WERI-Rb-1 (cell line): ENCODE results near the gene SMIM36.
"Not testable (repeated sequence)": the region's sequence is repeated elsewhere in the genome, so short reads cannot be mapped to it uniquely, and the experiment has no call there.

ENCODE experiments used
- DNase-seq: peaks from one replicate; pipeline ENCODE4 v3.0.0-alpha.2; 2020
- H3K27ac ChIP-seq: fragments of 250-450 bp; sonication (Bioruptor Pico); 2 replicates; pipeline ENCODE4 v1.5.1; 2020; ENCODE audit warnings: mild to moderate bottlenecking, moderate library complexity
- H3K27me3 ChIP-seq: fragments of 250-450 bp; sonication (Bioruptor Pico); 2 replicates; pipeline ENCODE4 v1.5.1; 2021; ENCODE audit warnings: mild to moderate bottlenecking, low read depth, moderate library complexity; ENCODE audit not compliant: insufficient read depth, severe bottlenecking
- H3K36me3 ChIP-seq: fragments of 250-450 bp; sonication (Bioruptor Pico); 2 replicates; pipeline ENCODE4 v1.5.1; 2020; ENCODE audit warnings: mild to moderate bottlenecking, moderate library complexity
- H3K4me3 ChIP-seq: 2 replicates; pipeline ENCODE4 v1.5.1; 2011; ENCODE audit warnings: low read depth, mild to moderate bottlenecking, control low read depth, low read length
- H3K9me3 ChIP-seq: fragments of 250-450 bp; sonication (Bioruptor Pico); 2 replicates; pipeline ENCODE4 v1.5.1; 2021; ENCODE audit warnings: mild to moderate bottlenecking, moderate library complexity; ENCODE audit not compliant: severe bottlenecking
- CTCF ChIP-seq: IDR thresholded peaks from 2 replicates; pipeline ENCODE4 v1.5.1; 2011; ENCODE audit warnings: low read depth, mild to moderate bottlenecking, control low read depth, inconsistent platforms, low read length

The SMIM36 gene

GRCh38 chr17:55426851-55427586, 84.2 kb downstream of the SMIM36 start:
- Histone ChIP-seq H3K4me3 (no peak overlapping the region), H3K36me3 (no peaks in the 10 kb centered on the region), H3K9me3 (no peaks in the 10 kb centered on the region), H3K27me3 (no peaks in the 10 kb centered on the region), H3K27ac (no peak overlapping the region)
- DNase-seq, result no peak
- no peak for TF ChIP-seq CTCF

DNA sequence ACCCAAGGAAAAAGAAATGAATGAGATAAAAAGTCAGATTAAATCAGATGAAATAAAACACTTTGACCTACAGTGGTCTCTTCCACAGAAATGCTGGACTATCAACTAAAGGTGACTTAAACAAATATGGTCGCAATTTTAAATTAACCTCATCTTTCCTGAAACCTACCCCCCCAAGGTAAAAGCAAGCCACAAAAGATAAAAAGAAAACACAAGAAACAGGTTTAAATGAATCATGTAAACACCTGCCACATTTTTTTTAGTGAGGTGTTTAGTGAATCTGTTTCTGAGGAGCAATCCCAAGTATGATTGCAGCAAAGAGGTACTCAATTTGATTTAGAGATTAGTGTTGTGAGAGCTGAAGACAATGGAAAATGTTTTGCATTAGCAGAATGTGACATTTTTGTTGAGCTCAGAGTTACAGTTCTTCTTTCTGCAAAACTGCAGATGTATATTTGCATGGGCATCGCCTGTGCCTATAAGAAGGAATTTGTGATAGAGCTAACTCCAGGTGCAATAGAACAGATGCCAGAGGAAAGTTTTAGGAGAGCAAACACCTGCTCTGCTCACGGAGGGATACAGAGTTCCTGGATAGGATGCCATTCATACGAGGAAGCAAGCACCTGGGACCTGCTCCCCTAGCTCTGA, 86.2 kb downstream of the SMIM36 start:
- Histone ChIP-seq H3K4me3 (no peak overlapping the region), H3K27ac (no peak overlapping the region), H3K9me3 (no peaks in the 10 kb centered on the region), H3K36me3 (no peaks in the 10 kb centered on the region), H3K27me3 (no peaks in the 10 kb centered on the region)
- no peak for DNase-seq
- no peak for TF ChIP-seq CTCF

DNA sequence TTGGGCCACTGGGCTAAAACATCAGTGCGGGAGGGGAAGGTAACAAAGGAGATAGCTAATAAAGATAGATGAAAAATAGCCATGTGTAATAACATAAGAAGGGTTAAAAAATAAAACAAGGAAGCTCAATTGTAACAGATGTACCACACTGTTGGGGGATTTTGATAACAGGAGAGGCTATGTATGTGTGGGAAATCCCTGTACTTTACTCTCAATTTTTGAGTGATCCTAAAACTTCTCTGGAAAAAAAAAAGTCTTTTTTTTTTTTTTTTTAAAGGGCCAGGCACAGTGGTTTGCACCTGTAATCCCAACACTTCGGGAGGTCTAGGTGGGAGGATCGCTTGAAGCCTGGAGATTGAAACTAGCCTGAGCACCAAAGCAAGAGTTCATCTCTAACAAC, 87.7 kb downstream of the SMIM36 start:
- DNase-seq, result no peak
- H3K9me3 ChIP-seq, result no peaks in the 10 kb centered on the region
- no peaks in the 10 kb centered on the region for H3K36me3 ChIP-seq
- TF ChIP-seq CTCF, result no peak
- no peak overlapping the region for H3K27ac ChIP-seq
- no peaks in the 10 kb centered on the region for H3K27me3 ChIP-seq
- no peak overlapping the region for H3K4me3 ChIP-seq

GRCh38 chr17:55422828-55423164, 88.5 kb downstream of the SMIM36 start:
- H3K36me3 ChIP-seq, H3K4me3 ChIP-seq, H3K27ac ChIP-seq, H3K27me3 ChIP-seq, H3K9me3 ChIP-seq, DNase-seq: not testable (repeated sequence)

DNA sequence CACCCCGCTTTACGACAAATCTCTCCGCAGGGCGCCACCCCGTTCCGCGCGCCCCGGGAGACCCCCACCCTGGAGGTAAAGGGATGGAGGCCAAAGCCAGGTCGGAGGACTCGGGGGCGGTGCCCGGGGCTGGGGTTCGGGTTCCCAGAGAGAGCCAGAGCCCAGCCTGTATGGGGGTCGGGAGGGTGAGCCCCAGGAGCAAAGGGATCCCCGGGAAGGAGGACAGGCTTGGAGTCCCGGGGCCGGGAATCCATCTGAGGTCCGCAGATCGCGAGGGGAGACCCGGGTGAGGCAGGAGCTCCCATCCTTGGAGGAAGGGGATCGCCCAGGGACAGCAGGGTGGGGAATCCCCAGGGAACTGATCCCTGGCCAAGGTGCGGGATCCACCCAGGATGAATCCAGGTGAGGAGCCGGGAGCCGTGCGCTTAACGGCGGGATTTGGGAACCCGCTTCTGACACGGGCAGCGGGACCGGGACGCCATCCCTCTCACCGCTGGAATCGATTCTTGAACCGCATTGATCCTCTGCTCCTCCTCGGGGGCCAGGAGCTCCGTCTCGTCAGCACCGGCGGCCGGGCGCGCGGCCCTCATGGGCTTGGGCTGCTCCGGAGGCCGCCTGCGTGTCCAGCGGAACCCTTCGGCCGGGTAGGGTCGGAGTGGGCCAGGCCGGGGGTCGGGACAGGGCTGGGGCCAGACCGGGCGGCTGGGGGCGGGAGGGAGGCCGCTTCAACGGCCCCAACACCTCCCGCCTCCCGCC, 89.9 kb downstream of the SMIM36 start, which contains the start of gene MMD:
Gene MMD (minus strand): TSS at position 657 of the 756 bp plus-strand sequence. CDS start 140 bp downstream, at position 517.
- Histone ChIP-seq H3K4me3 (peak within 1 kb of the TSS; percentile 95), H3K27me3 (no peaks in the 10 kb centered on the region), H3K36me3 (no peaks in the 10 kb centered on the region), H3K27ac (peak within 1 kb of the TSS; percentile 85), H3K9me3 (no peaks in the 10 kb centered on the region)
- DNase-seq, result no peak
- no peak for TF ChIP-seq CTCF

- Histone ChIP-seq H3K27ac (peak overlapping the region; percentile 85; the same call in 1 of the 2 replicates), H3K9me3 (no peaks in the 10 kb centered on the region), H3K36me3 (peaks cover 4% of the 10 kb centered on the region; the same call in 1 of the 2 replicates), H3K27me3 (no peaks in the 10 kb centered on the region), H3K4me3 (peak overlapping the region; percentile 95)
- TF ChIP-seq CTCF, result no peak
- peak; percentile 33 for DNase-seq
Measured at GRCh38 chr17:55420776-55421178, 90.5 kb downstream of the SMIM36 start.
